AG10803 (cell line): ENCODE measurements around the gene PRAME.
"Not testable (repeated sequence)": the region's sequence is repeated elsewhere in the genome, so short reads cannot be mapped to it uniquely, and the experiment has no call there.

ENCODE experiments used
- DNase-seq: peaks from one replicate; pipeline ENCODE4 v3.0.0; 2010; ENCODE audit warnings: low read depth
- H3K4me3 ChIP-seq: 2 replicates; pipeline ENCODE4 v1.5.1; 2011; ENCODE audit warnings: mild to moderate bottlenecking, low read length, control low read depth
- TF ChIP-seq, protein P1 (sequence below): conservative IDR thresholded peaks from 2 replicates; pipeline ENCODE4 v1.5.1; 2011; ENCODE audit warnings: mild to moderate bottlenecking, low read length, control low read depth, inconsistent platforms

Gene PRAME

DNA sequence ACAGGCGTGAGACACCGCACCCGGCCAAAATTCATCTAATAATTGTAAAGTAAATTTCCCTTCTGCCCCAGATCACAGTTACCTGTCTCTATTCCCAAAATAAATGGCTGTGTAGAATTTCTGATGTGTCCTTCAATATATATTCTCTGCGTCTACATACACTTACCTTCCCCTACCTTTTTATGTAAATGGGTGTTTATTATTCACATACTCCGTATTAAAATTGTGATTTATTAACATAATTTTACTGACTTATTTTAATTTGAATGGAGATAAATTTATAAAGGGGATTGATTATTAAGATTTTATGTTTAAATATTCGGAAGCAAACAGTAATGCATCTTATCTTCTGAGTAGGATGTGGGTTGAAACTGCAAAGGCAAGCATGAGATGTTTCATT, 22.6 kb downstream of the PRAME start:
- DNase-seq = no peak
- TF ChIP-seq, protein P1, sequence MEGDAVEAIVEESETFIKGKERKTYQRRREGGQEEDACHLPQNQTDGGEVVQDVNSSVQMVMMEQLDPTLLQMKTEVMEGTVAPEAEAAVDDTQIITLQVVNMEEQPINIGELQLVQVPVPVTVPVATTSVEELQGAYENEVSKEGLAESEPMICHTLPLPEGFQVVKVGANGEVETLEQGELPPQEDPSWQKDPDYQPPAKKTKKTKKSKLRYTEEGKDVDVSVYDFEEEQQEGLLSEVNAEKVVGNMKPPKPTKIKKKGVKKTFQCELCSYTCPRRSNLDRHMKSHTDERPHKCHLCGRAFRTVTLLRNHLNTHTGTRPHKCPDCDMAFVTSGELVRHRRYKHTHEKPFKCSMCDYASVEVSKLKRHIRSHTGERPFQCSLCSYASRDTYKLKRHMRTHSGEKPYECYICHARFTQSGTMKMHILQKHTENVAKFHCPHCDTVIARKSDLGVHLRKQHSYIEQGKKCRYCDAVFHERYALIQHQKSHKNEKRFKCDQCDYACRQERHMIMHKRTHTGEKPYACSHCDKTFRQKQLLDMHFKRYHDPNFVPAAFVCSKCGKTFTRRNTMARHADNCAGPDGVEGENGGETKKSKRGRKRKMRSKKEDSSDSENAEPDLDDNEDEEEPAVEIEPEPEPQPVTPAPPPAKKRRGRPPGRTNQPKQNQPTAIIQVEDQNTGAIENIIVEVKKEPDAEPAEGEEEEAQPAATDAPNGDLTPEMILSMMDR = no peak
- H3K4me3 ChIP-seq = no peak overlapping the region

DNA sequence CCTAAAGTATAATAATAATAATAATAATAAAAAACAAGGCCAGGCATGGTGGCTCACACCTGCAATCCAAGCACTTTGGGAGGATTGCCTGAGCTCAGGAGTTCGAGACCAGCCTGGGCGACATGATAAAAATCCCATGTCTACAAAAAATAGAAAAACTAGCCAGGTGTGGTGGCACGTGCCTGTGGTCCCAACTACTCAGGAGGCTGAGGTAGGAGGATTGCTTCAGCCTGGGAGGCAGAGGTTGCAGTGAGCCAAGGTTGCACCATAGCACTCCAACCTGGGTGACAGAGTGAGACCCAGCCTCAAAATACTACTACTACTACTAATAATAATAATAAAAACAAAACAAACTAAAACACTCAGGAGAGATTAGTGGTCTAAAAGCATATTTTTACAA, 23.4 kb downstream of the PRAME start:
- TF ChIP-seq, protein P1 = no peak
- H3K4me3 ChIP-seq = no peak overlapping the region
- no peak for DNase-seq

DNA sequence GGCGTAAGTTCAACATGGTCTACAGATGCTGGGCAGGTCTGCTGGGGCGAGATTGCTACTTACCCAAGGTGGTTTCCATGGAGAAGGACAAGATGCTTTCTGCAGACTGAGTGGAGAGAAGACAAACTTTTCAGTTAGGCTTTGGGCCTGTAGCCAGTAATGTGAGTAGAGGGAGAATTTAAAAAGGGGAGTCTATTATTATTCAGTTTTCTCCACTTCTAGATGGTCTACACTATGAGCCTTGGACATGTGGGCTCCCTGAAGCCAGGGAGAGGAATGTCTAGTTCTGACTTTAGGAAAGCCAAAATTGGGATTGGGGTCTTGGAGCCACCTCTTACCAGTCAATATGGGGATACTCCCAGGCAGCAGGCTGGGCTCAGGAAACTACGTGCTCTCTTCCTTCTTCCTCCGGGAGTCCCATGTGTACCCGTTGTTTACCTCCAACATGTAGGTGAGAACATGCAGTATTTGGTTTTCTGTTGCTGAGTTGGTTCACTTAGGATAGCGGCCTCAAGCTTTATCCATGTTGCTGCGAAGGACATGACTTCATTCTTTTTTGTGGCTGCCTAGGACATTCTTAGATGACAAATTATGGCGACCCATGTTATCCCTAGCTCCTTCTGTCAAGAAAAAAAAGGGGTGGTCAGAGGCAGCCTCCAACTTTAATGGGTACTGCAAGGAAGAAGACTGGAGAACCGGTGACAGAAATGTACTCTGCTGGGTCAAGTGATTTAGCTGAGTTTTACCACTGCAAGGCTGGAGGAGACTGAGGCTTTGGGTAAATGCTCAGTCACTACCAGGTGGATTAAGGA, 24.3 kb downstream of the PRAME start:
- TF ChIP-seq, protein P1 = no peak
- H3K4me3 ChIP-seq = no peak overlapping the region
- DNase-seq = no peak

DNA sequence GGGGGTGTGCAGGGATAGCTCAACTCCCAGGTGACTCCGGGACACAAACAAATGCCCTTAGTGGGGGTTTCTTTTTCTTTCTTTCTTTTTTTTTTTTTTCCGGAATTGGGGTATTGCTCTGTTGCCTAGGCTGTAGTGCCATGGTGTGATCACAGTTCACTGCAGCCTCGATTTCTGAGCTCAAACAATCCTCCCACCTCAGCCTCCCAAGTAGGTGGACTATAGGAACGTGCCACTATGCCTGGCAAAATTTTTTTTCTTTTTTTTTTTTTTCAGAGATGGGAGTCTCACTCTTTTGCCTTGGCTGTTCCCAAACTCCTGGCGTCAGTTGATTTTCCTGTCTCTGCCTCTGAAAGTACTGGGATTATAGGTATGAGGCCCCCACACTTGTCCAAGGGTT, 25.2 kb downstream of the PRAME start:
- TF ChIP-seq, protein P1 = no peak
- no peak overlapping the region for H3K4me3 ChIP-seq
- DNase-seq = no peak

DNA sequence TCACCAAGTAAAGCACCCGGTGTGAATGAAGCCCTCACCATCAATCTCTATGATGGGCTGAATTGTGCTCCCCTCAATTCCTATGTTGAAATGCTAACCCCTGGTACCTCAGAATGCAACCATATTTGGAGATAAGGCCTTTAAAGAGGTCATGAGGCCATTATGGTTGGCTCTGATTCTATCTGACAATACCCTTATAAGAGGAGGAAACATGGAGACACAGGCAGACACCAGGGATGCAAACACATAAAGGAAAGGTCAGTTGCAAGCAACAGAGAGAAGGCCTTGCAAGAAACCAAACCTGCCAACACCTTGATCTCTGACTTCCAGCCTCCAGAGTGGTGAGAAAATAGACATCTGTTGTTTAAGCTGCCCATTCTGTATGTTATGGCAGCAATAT, 25.6 kb downstream of the PRAME start:
- H3K4me3 ChIP-seq = no peak overlapping the region
- DNase-seq = no peak
- TF ChIP-seq, protein P1 = no peak

DNA sequence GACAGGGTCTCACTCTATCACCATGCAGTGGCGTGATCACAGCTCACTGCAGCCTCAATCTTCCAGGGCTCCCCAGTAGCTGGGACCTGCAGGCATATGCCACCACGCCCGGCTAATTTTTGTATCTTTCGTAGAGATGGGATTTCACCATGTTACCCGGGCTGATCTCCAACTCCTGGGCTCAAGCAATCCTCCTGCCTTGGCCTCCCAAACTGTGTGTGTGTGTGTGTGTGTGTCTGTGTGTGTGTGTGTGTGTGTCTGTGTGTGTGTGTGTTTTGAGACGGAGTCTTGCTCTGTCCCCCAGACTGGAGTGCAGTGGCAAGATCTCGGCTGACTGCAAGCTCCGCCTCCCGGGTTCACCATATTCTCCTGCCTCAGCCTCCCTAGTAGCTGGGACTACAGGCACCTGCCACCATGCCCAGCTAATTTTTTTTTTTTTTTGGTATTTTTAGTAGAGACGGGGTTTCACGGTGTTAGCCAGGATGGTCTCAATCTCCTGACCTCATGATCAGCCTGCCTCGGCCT, 26.5 kb downstream of the PRAME start:
- DNase-seq, H3K4me3 ChIP-seq: not testable (repeated sequence)

DNA sequence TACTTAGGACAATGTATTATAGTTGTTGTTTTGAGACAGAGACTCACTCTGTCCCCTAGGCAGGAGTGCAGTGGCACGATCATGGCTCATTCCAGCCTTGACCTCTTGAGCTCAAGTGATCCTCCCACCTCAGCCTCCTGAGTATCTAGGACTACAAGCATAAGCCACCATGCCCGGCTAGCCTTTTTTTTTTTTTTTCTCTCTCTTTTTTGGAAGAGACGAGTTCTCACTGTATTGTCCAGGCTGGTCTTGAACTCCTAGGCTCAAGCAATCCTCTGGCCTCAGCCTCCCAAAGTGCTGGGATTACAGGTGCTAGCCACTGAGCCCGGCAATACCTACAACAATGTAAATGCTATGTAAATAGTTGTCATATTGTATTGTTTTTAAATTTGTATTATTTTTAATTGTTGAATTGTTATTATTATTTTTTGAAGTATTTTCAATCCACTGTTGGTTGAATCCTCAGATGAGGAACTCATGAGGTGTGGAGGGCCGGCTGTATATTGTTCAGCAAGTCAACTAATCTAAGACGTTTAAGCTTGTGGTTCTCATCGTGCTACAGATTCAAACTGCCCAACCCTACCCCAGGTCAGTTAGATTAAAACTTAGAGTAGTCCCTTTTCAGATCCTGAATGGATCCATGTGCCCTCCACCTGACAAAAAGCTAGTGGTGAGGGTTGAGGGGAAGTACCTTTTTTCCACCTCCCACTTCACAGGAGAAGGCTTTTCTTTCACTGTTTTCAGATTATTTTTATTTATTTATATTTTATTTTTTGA, 27.1 kb downstream of the PRAME start:
- TF ChIP-seq, protein P1 = no peak
- no peak for DNase-seq
- no peak overlapping the region for H3K4me3 ChIP-seq
